Liver (tissue), 9 donors: ENCODE results near the gene LIMD2. TPM values are rescaled to one million over a fixed set of nuclear protein-coding genes. Genes with fewer than 3 reads are reported as not detected.

ENCODE experiments used
- DNase-seq: peaks from one replicate; pipeline ENCODE4 v3.0.0-alpha.2; 2017; ENCODE audit warnings: low spot score
- H3K27ac ChIP-seq, 2 donors: one replicate each; pipeline ENCODE4 v1.7.0; 2013; ENCODE audit warnings: inconsistent platforms in 2 of 2, low read length in 2 of 2, control low read depth in 1 of 2, low read depth in 1 of 2, mild to moderate bottlenecking in 1 of 2
- H3K27me3 ChIP-seq, 4 donors: one replicate each; pipeline versions ENCODE4 v1.6.1 to v1.7.0; 2013; ENCODE audit warnings: low read length in 3 of 4, inconsistent platforms in 1 of 4, mild to moderate bottlenecking in 1 of 4, moderate library complexity in 1 of 4; ENCODE audit not compliant: control insufficient read depth in 4 of 4, insufficient read depth in 4 of 4
- H3K36me3 ChIP-seq, 4 donors: one replicate each; pipeline versions ENCODE4 v1.6.1 to v1.7.0; 2013; ENCODE audit warnings: low read length in 3 of 4, mild to moderate bottlenecking in 3 of 4, low read depth in 1 of 4, moderate library complexity in 1 of 4; ENCODE audit not compliant: control insufficient read depth in 4 of 4, insufficient read depth in 3 of 4
- H3K4me1 ChIP-seq, 4 donors: one replicate each; pipeline versions ENCODE4 v1.6.1 to v1.7.0; 2013; ENCODE audit warnings: low read length in 3 of 4, mild to moderate bottlenecking in 3 of 4, moderate library complexity in 1 of 4; ENCODE audit not compliant: control insufficient read depth in 4 of 4, insufficient read depth in 4 of 4
- H3K4me3 ChIP-seq, 3 donors: one replicate each; pipeline versions ENCODE4 v1.6.1 to v1.7.0; 2013; ENCODE audit warnings: low read length in 3 of 3, control low read depth in 1 of 3, low read depth in 1 of 3, mild to moderate bottlenecking in 1 of 3
- H3K9ac ChIP-seq, 2 donors: one replicate each; pipeline ENCODE4 v1.7.0; 2013; ENCODE audit warnings: low read length in 2 of 2, mild to moderate bottlenecking in 2 of 2, moderate library complexity in 2 of 2, control low read depth in 1 of 2, low read depth in 1 of 2
- H3K9me3 ChIP-seq, 4 donors: one replicate each; pipeline versions ENCODE4 v1.6.1 to v1.7.0; 2013; ENCODE audit warnings: low read length in 3 of 4; ENCODE audit not compliant: control insufficient read depth in 4 of 4
- EGR1 ChIP-seq, 2 donors: IDR thresholded peaks; 2 replicates each; pipeline ENCODE4 v1.6.1; 2016 to 2018; ENCODE audit warnings: antibody characterized with exemption in 2 of 2, low read depth in 2 of 2
- FOXA1 ChIP-seq: IDR thresholded peaks from 2 replicates; pipeline ENCODE4 v1.6.1; 2016; ENCODE audit warnings: antibody characterized with exemption
- FOXA2 ChIP-seq: IDR thresholded peaks from 2 replicates; pipeline ENCODE4 v1.6.1; 2016; ENCODE audit warnings: antibody characterized with exemption
- HNF4A ChIP-seq, 2 donors: conservative IDR thresholded peaks; 2 replicates each; pipeline ENCODE4 v1.6.1; 2016; ENCODE audit warnings: antibody characterized with exemption in 2 of 2, mild to moderate bottlenecking in 2 of 2
- HNF4G ChIP-seq: IDR thresholded peaks from 2 replicates; pipeline ENCODE4 v1.6.1; 2016; ENCODE audit warnings: antibody characterized with exemption
- JUND ChIP-seq, 2 donors: IDR thresholded peaks; 2 replicates each; pipeline ENCODE4 v1.6.1; 2016; ENCODE audit warnings: antibody characterized with exemption in 2 of 2
- NR2F2 ChIP-seq: IDR thresholded peaks from 2 replicates; pipeline ENCODE4 v1.6.1; 2016; ENCODE audit warnings: antibody characterized with exemption
- RAD21 ChIP-seq, 2 donors: IDR thresholded peaks; 2 replicates each; pipeline ENCODE4 v1.6.1; 2016; ENCODE audit warnings: antibody characterized with exemption in 2 of 2, mild to moderate bottlenecking in 2 of 2
- RXRA ChIP-seq, 2 donors: IDR thresholded peaks; 2 replicates each; pipeline ENCODE4 v1.6.1; 2017 to 2018; ENCODE audit warnings: antibody characterized with exemption in 2 of 2, mild to moderate bottlenecking in 1 of 2
- SP1 ChIP-seq: IDR thresholded peaks from 2 replicates; pipeline ENCODE4 v1.6.1; 2018; ENCODE audit warnings: antibody characterized with exemption, mild to moderate bottlenecking
- WGBS: extraction: QIAGEN DNeasy Blood & Tissue Kit; methylation state at CpG from one replicate; pipeline ENCODE4 v1.1.7; 2013; 5-methylcytosine and 5-hydroxymethylcytosine counted together
- polyA plus RNA-seq, 2 donors: library from polyadenylated mRNA; stranded (reverse) in 1 of 2; unstranded in 1 of 2; fragments of 200-250 nt in 1 of 2; fragments of >200 nt in 1 of 2; fragmentation: Nextera tagmentation in 1 of 2; extraction: Ambion mirVana in 1 of 2; gene quantifications; one replicate each; pipeline versions ENCODE4 v1.2.1 to v1.2.3, GENCODE V29; 2013 to 2015
- total RNA-seq, 2 donors: library from RNA; depleted of rRNA; stranded (reverse); fragments of >200 nt; gene quantifications; one replicate each; pipeline ENCODE4 v1.2.3, GENCODE V29; 2014
- TF ChIP-seq, protein P1 (sequence below): fragments of 150-350 bp; IDR thresholded peaks from 2 replicates; pipeline ENCODE4 v1.5.1; 2017; ENCODE audit warnings: improper control_type of control experiment, low read depth, low read length; ENCODE audit not compliant: missing input control
- TF ChIP-seq, protein P2 (sequence below): IDR thresholded peaks from 2 replicates; pipeline ENCODE4 v1.6.1; 2016; ENCODE audit warnings: antibody characterized with exemption
- TF ChIP-seq, protein P3 (sequence below): IDR thresholded peaks from 2 replicates; pipeline ENCODE4 v1.6.1; 2016; ENCODE audit warnings: antibody characterized with exemption, mild to moderate bottlenecking
- donor health status: healthy.
- donor health status: healthy.
- donor health status: healthy.
- donor health status: healthy.
- donor health status: healthy.

Gene LIMD2
- total and polyA plus RNA-seq, 4 donors: 5.9 to 24.2 (median 7.9) TPM

DNA sequence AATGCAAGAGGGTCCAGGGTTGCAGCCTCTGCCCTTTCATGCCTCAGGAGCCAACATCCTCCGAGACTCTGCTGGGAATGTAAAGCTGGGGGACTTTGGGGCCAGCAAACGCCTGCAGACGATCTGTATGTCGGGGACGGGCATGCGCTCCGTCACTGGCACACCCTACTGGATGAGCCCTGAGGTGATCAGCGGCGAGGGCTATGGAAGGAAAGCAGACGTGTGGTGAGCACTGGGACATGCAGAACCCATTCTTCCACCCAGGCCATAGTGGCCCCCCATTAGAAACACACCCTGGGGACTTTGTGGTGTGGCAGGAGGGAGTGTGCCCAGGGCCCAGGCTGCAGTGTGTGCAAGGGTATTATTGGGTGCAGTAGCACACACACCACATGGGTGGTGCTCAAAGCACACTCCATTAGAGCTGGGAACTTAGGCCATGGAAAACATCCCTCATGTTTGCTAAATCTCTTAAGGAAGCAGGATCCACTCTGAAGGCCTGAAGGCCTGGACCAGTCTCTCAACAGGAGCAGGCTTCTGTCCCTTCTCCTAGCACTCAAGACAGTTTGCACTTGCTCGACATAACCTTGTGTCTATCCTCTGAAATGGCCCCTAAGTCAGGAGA lies 7.6 kb downstream of the LIMD2 start:
- Histone ChIP-seq H3K9ac (no peak overlapping the region), H3K36me3 (peaks cover 23 to 56% (median 54%) of the 10 kb centered on the region in 4 donors), H3K27ac (no peak overlapping the region), H3K9me3 (no peaks in the 10 kb centered on the region), H3K4me3 (no peak overlapping the region), H3K4me1 (peaks cover 0 to 10% (median 4%) of the 10 kb centered on the region in 4 donors), H3K27me3 (no peaks in the 10 kb centered on the region)
- no peak for DNase-seq
- 96% methylated on average over 11 of the region's 11 CpGs for WGBS
- TF ChIP-seq HNF4G (no peak), FOXA1 (no peak), RAD21 (IDR thresholded peaks at IDR 0.05) (no peak), SP1 (no peak), NR2F2 (no peak)
- TF ChIP-seq, protein P1, sequence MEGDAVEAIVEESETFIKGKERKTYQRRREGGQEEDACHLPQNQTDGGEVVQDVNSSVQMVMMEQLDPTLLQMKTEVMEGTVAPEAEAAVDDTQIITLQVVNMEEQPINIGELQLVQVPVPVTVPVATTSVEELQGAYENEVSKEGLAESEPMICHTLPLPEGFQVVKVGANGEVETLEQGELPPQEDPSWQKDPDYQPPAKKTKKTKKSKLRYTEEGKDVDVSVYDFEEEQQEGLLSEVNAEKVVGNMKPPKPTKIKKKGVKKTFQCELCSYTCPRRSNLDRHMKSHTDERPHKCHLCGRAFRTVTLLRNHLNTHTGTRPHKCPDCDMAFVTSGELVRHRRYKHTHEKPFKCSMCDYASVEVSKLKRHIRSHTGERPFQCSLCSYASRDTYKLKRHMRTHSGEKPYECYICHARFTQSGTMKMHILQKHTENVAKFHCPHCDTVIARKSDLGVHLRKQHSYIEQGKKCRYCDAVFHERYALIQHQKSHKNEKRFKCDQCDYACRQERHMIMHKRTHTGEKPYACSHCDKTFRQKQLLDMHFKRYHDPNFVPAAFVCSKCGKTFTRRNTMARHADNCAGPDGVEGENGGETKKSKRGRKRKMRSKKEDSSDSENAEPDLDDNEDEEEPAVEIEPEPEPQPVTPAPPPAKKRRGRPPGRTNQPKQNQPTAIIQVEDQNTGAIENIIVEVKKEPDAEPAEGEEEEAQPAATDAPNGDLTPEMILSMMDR: no peak
- TF ChIP-seq, protein P2, sequence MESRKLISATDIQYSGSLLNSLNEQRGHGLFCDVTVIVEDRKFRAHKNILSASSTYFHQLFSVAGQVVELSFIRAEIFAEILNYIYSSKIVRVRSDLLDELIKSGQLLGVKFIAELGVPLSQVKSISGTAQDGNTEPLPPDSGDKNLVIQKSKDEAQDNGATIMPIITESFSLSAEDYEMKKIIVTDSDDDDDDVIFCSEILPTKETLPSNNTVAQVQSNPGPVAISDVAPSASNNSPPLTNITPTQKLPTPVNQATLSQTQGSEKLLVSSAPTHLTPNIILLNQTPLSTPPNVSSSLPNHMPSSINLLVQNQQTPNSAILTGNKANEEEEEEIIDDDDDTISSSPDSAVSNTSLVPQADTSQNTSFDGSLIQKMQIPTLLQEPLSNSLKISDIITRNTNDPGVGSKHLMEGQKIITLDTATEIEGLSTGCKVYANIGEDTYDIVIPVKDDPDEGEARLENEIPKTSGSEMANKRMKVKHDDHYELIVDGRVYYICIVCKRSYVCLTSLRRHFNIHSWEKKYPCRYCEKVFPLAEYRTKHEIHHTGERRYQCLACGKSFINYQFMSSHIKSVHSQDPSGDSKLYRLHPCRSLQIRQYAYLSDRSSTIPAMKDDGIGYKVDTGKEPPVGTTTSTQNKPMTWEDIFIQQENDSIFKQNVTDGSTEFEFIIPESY: no peak
- TF ChIP-seq, protein P3, sequence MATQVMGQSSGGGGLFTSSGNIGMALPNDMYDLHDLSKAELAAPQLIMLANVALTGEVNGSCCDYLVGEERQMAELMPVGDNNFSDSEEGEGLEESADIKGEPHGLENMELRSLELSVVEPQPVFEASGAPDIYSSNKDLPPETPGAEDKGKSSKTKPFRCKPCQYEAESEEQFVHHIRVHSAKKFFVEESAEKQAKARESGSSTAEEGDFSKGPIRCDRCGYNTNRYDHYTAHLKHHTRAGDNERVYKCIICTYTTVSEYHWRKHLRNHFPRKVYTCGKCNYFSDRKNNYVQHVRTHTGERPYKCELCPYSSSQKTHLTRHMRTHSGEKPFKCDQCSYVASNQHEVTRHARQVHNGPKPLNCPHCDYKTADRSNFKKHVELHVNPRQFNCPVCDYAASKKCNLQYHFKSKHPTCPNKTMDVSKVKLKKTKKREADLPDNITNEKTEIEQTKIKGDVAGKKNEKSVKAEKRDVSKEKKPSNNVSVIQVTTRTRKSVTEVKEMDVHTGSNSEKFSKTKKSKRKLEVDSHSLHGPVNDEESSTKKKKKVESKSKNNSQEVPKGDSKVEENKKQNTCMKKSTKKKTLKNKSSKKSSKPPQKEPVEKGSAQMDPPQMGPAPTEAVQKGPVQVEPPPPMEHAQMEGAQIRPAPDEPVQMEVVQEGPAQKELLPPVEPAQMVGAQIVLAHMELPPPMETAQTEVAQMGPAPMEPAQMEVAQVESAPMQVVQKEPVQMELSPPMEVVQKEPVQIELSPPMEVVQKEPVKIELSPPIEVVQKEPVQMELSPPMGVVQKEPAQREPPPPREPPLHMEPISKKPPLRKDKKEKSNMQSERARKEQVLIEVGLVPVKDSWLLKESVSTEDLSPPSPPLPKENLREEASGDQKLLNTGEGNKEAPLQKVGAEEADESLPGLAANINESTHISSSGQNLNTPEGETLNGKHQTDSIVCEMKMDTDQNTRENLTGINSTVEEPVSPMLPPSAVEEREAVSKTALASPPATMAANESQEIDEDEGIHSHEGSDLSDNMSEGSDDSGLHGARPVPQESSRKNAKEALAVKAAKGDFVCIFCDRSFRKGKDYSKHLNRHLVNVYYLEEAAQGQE: no peak

DNA sequence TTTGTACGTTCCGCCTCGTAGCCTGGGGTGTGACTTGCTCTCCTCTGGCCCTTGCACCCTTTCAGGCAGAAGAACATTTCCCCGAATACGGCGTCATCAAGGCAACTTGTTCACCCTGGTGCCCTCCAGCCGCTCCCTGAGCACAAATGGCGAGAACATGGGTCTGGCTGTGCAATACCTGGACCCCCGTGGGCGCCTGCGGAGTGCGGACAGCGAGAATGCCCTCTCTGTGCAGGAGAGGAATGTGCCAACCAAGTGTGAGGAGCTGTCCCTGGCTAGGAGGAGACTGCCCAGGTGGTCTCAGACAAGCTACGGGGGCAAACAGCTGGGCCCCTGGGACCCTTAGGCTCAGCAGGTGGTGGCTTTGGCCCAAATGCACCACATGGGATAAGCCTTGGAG lies 10.4 kb downstream of the LIMD2 start:
- TF ChIP-seq, protein P2: no peak
- TF ChIP-seq JUND (IDR thresholded peaks at IDR 0.05): no peak
- TF ChIP-seq RAD21 (IDR thresholded peaks at IDR 0.05): no peak
- no peak for TF ChIP-seq FOXA2
- no peak for TF ChIP-seq RXRA (IDR thresholded peaks at IDR 0.05)
- TF ChIP-seq EGR1 (IDR thresholded peaks at IDR 0.05; ENCODE audit: low read depth in 2 of 2): no peak
- TF ChIP-seq HNF4A (conservative IDR thresholded peaks at IDR 0.05): no peak
- no peak for TF ChIP-seq NR2F2
- Histone ChIP-seq H3K9ac (no peak overlapping the region), H3K27me3 (no peaks in the 10 kb centered on the region), H3K27ac (no peak overlapping the region), H3K4me1 (no peaks in the 10 kb centered on the region), H3K4me3 (no peak overlapping the region), H3K36me3 (peaks cover 21 to 63% (median 61%) of the 10 kb centered on the region in 4 donors), H3K9me3 (no peaks in the 10 kb centered on the region)
- WGBS: 97% methylated on average over 14 of the region's 14 CpGs
- no peak for DNase-seq
